ENCODE results near the gene SPTBN5.

SPTBN5 gene

DNA sequence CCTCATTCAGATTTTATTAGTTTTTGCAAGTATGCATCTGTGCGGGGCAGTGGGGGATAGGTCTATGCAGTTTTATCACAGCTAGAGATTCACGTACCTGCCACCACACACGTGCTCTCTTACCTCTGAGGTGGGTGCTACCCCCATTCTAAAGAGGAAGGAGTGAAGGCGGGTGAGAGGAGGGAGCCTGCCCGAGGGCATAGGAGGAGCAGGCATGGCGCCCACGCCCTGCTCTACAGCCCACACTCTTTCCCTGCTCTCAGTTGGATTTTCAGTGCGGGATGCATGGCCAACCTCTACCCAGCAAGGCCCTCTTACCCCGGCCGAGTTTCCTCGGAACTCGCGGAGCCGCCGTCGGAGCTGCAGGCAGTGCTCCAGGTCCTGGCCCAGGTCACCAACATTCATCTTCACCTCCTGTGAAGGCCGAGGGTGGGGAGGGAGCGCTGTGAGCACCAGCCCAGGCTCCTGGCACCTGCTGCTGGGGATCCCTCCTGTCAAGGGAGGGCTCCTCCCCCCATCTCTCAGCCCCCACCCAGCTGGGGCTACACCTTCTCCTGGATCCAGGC, 28.3 kb downstream of the SPTBN5 start:
- no peak for DNase-seq (ENCODE audit: low read depth)

DNA sequence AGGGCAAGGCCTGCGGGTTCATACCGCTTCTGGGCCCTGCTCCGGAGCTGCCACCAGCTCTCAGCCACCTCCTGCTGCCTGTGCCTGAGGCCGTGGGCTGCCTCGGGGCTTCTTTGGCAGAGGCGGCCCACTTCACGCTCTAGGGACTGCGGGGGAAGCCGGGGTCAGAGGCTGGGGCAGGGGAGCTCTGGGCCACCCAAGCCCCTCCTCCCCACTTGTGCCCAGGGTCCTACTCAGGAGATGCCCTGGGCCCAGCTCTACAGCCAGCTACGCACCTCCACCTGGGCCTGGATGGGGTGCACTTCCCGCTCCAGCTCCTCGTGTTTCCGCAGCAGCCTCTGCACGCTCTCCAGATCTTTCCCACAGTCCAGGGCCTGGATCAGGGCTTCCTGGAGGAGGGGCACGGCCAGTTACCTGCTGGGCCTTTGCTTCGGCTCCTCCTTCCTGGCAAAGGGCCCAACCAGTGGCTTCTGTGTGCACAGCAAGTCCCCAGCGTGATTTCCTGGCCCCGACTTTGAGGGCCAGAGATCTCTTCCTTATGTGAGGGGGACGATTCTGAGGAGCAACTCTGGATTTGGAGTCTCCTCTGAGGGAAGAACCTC, 31.2 kb downstream of the SPTBN5 start:
- no peak for DNase-seq (ENCODE audit: low read depth)

DNA sequence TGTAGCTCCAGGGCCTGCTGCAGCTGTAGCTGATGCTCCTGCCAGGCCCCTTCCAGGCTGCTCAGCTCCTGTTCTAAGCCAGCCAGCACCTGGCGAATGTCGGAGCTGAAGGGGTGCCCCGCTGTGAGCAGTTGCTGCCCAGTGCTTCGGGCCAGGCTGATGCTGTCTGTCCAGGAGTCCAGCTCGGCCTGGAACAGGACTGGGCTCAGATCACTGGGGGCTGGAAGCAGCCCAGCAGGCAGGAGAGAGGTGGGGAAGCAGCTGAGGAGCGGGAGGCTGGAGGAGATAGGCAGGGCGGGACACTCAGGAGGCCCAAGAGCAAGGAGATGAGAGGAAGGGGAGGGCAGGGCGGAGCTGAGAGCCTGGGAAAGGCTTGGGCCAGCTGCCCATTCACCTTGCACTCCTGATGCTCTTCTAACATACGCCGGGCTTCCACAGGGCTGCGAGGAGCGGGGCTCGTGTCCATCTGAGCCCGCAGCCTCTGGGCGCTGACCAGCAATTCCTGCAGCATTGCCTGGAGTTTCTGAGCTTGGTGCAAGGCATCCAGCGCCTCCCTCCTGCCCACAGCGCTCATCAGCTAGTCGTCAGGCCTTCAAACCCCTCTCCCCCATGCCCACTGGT, 32.0 kb downstream of the SPTBN5 start:
- DNase-seq (ENCODE audit: low read depth), result no peak

DNA sequence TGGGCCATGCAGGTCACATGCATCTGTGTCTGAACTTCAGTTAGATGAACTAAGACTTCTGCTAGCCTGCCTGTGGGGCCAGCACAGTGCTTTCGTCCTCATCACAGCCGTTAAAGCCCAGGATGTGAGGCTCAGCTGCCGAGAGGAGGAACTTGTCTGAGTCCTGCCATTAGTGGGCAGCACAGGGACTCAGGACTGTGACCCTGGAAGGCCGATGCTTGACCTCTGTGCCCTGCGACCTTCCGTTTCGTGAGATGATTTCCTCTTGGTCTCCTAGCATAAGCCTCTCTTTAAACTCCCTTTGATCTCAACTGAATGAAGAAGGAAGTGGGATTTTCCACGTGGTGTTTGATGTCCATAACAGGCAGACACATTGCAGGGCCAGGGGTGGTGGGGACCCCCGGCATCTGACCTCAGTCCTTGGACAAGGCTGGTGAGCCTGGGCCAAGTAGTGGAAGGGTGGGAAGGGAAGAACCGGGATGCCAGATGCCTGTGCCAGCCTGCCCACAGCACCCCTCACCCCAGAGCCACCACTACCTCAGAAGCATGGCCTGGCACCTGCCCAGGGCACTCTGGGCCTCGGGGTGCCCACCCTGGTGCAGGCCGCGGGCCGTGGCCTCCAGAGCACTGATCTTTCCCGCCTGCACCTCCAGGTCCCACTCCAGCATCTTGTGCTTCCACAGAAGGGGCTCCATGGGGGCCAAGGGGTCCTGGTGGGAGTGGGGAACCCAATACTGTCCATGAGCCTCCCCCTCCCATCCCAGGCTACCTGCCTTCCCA, 33.6 kb downstream of the SPTBN5 start:
- DNase-seq (ENCODE audit: low read depth), result no peak

DNA sequence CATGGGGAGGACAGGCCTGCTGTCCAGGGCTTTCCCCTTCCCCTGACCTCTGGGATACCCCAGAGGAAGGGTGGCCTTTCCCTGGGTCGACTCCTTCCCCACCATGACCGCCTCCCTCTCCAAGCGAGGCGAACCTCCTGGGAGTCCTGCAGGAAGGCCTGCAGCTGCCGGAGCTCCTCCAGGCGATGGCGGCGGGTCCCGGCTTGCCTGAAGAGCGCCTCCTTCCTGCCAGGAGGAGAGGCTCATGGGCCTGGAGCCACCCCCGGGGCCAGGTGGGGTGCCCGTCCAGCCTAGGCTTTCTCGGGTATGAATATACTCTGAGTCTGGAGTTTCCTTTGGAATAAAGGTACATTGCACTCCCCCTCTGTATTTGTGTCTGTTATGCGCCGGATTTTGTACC, 35.1 kb downstream of the SPTBN5 start:
- no peak for DNase-seq (ENCODE audit: low read depth)

DNA sequence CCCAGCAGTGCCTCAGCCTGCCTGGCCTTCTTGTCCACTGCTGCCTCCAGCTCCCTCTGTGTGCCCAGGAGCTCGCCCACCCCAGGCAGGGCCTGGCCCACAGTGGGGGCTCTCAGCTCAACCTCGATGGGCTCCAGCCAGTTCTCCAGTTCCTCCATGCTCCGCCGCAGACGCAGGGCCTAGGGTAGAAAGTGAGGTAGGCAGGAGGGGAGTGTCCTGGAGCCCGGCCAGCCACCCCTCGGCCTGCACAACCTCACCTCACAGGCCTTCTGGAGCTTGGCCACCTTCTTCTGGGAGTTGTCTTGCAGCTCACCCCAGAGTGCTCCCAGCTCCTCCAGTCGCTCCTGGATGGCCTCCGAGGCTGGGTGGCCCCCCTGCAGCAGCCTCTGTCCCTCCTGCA, 36.5 kb downstream of the SPTBN5 start:
- no peak for DNase-seq (ENCODE audit: low read depth)

DNA sequence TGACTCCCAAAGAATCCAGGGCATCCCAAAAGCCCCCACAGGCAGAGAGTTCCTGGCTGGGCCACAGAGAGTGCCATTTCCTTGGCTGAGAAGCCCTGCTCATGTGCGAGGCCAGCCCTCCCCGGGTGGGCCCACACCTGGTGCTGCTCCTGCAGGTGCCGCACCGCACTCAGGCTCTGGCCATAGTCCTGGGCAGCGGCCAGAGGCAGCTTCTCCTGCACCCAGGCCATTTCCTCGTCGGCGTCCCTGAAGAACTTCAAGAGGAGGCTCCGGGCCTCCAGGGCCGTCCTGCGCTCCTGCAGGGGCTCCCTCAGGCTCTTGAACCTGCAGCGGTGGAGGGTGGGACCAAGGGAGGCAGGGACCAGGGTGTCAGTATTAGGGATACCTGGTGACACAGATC, 37.1 kb downstream of the SPTBN5 start:
- DNase-seq (ENCODE audit: low read depth), result no peak

DNA sequence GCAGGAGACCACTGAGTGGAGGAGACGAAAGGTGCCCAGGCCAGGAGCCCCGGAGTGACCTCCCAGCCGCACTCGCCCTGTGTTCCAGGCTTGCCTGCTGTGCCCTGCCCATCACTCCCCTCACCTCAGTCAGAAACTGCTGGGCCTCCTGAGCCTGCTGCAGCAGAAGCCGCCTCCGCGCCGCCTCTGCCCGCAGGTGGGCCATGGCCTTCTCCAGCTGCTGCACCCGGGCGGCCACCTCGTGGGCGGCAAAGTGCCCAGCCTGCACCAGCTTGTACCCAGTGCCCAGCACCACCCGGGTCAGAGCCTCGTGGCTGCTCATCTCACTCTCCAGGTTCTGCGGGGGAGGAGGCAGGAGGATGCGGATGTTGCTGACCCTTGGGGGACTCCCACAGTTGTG, 37.6 kb downstream of the SPTBN5 start:
- no peak for DNase-seq (ENCODE audit: low read depth)

DNA sequence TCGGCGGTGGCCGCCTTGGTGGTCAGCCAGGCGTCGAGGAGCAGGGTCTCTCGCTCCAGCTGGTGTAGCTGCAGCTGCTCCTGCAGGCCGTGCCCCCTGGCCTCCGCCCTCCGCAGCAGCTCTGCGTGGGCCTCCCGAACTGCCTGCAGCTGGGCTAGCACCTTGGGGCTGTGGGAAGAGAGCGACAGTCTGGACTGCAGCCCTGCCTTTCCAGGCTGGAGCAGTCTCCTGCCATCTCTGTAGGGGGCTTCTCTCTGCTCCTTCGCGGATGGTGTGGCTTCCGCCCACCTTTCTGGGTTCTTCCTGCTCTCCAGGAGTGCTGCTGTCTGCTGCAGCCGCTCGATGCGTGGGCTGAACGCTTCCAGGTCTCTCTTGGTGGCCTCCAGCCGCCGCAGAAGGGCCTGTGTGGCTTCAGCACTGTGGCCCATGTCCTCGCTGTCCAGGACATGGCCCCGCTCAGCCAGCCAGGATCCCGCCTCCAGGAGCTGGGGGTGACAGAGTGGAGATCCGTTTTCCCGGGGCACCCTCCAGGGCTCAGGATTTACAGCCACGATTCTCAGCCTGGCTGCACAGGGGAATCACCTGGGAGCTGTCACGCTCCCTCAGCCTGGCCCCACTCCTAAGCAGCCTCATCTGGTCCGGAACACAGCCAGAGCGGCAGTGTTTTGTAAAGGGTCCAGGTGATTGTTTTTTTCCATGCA, 38.4 kb downstream of the SPTBN5 start:
- no peak for DNase-seq (ENCODE audit: low read depth)

DNA sequence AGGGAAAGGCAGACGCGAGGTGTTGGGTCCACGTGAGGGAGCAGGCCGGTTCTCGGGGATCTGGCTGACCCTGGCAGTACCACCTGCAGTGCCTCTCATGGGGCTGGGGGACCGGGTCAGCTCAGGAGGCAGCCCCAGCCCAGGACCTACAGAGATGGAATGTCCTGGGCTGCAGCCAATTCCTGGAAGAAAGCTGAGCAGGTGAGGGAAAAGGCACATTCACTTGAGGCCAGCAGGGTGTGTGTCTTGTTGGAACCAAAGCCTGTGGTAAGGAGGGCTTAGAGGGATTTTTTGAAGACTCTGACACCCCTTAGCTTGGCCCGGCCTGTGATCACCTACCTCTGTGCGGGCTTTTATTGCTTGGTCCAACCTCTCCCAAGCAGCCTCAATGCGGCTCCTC, 39.4 kb downstream of the SPTBN5 start:
- DNase-seq (ENCODE audit: low read depth), result no peak

DNA sequence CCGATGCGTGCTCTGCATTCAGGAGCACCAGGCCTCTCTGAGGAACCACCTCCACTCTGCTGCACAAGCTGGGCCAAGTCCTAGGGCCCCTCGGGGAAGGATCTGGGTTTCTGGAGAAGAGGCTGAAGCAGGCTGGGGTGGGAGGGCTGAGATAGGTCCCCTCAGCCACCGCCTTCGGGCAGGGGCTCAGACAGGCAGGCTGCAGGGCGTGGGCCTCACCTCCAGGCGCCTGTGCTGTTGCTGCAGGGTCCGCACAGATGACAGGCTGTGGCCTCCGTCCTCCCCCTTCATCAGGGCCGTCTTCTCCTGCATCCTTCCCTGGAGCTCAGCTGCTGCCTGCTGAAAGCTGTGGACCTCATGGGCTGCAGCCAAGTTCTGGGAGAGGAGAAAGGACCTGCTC, 40.0 kb downstream of the SPTBN5 start:
- no peak for DNase-seq (ENCODE audit: low read depth)

DNA sequence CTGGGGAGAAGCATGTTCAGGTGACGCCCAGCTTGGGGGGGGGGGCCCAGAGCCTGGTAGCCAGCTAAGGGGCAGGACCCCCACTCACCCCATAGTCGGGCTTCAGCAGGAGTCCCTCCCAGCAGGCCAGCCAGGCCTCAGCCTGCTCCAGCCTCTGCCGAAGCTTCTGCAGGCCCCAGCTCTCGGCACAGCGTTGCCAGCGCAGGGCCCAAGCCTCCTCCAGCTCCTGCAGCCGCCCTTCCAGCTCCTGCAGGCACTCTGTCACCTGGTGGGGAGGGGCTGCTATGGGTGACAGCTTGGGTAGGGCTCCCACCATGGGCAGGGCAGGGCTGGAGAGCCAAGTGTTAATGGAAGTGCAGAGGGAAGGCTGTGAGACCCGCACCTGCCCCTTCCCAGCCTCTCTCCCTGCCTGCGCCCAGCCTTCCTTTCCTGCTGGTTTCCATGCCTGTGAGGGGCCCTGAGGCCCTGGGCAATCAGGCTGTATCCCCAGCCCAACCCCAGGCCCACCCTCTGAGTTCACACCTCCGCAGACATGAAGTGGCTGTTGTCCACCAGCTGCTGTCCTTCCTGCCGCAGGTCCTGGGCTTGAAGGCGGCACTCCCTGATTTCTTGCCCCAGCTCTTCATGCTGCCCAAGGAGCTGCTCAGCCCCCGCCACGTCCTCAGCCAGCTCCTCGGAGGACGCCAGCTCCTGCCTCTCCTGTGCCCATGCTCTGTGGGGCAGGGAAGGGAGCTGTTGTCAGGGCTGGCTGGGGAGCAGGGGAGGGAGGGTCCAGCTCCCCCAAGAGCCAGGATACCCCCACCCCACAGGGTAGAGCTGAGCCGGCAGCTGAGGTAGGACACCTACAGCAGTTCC, 40.9 kb downstream of the SPTBN5 start:
- DNase-seq (ENCODE audit: low read depth), result no peak

DNA sequence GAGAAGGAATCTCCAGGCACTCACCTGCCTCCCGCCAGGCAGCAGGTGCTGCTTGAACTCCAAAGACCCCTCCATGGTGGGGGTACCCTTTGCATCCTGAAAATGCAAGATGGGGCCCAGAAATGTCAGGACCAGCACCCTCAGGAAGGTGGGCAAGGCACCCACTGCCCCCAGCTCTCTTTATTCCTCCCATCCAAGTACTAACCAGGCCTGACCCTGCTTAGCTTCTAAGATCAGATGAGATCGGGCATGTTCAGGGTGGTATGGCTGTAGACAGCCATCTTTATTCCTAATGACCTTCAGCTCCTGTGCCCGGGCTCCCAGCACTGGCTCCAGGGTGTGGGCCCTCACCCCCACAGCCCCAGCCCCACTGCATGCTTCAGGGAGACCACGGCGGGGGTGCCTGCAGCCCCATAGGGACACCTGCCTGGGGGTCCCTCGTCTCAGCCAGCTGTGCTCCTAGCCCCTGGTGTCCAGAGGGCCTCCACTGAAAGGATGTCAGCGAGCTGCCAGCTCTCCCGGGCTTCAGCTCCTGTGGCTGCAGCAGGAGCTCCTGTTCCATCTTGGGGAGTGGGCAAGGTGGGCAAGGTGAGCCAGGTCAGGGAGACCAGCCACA, 42.0 kb downstream of the SPTBN5 start:
- DNase-seq (ENCODE audit: low read depth), result no peak

DNA sequence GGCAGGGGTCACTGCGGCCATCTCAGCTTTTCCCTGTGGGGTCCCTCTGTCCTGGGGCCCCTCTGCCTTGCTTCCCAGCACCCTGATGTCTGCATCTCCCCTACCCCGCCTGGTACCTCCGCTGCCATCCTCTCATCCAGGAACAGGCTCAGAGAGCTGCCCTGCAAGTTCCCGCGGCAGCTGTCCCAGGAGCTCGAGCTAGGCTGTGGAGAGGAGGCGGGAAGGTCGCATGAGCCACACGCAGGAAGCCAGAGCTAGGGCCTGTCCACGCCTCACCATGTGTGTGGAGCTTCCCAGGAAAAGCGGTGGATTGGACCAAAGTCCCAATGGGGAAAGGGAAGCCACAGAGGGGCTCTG, 42.7 kb downstream of the SPTBN5 start:
- DNase-seq (ENCODE audit: low read depth), result no peak

DNA sequence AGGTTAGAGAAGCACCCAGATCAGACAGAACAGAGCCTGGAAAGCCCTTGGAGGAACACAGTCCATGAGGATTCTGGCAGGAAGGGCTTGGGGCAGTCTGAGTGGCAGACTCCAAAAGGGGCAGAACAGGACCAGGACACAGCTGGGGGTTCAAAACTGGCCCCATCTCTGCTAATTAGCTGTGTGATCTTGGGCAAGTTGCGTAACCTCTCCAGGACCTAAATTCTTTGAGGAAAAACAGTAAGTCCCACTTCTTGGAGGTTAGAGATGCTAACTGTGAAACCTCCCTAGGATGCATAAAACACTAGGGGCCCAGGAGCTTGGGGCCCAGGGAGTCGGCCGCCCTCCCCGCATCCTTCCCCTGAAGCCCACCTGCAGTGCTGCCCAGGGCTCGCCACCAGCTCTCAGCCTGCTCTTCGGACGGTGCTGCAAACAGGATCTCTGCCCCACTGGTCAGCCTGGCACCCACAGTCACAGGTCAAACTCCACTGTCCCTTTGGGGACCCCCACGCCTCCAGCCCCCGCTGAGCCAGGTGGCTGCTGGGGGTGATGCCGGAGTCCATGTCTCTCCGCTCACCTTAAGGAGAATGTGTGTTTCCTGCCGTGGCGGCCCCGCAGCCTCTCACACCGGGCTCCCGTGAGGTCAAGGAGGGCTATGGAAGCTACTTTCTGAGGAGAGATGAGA, 43.2 kb downstream of the SPTBN5 start:
- no peak for DNase-seq (ENCODE audit: low read depth)

DNA sequence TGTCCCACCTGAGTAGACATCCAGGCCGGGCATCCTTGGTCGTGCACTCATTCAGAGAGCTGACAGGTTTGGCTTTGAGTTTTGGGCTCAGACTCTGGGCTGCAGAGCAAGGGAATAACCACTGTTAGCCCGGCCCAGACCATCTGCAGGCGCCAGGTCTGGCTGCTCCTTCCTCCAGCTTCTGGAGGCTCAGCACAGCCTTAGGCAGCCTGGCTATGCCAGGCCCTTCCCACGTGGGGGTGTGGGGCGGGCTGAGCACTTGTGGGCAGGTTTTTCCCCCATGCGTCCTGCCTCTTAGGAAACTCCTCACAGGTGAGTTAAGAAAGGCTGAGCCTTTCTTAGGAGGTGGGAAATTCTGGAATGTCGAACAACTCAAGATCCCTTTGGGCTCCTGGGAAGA, 44.0 kb downstream of the SPTBN5 start:
- no peak for DNase-seq (ENCODE audit: low read depth)

DNA sequence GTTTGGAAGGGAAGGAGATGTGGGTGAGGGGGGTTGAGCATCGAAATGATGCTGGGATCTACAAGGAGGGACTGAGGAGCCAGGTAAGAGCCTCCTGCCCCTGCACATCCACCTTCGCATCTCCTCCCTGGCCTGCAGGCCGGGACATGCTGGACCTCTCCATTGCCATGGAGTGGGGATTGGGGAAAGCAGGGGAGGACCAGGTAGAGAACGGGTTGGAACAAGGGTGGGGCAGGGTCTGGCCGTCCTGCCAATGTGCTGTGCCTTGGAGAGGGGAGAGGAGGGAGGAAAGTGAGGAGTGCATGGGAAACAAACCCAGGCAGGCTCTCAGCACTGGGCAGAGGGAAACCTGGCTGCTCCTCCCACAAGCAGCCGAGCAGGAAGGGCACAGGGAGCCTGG, 44.6 kb downstream of the SPTBN5 start:
- no peak for DNase-seq (ENCODE audit: low read depth)

DNA sequence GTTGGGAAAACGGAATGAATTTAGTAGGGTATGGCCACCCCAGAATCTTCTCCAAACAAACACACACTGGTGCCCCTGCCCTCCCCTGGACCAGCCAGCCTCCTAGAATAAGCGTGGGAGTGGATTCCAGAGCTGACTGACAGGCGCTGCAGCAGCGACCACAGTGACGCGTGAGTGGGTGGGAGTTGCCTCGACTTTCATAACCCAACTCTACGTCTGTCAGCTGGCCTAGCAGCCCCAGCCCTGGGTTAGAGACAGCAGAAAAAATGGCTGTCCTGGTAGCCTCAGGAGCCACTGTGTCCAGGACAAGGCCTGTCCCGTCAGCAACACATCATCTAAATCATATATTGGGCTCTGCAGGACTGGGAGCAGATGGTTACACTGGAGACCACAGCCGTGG, 45.2 kb downstream of the SPTBN5 start:
- DNase-seq (ENCODE audit: low read depth), result no peak

DNA sequence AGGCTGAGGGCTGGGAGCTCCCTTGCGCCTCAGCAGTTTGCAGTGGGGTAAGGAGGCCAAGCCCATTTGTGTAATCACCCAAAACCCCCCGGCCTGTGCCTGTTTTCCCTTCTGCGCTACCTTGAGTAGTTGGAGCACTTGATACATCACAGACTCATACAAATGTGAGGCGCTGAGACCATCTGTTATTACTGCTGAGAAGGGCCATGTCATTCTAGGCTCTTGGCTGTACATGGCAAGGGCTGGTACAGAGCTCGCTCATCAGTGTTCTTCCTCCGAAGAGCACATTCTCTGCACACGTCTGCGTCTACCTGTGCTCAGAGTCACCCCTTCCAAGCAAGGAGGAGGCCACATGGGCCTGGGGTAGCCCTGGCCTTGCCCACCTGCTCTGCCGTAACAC, 45.9 kb downstream of the SPTBN5 start:
- no peak for DNase-seq (ENCODE audit: low read depth)

DNA sequence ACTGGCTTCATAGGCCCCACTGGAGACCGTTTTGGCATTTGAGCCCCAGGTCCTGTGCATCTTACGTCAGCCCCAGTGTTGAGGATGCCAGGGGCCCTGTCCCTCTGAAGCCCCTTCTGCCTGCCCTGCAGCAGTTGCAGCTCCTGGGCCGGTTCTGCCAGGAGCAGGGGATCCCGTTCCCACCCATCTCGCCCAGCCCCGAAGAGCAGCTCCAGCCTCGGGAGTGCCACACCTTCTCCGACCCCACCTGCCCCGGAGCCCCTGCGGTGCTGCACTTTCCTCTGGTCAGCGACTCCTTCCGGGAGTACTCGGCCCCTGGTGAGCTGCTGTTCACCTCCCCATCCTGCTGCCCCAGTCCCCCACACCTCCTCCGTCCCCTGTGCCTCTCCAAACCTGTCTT, 46.6 kb downstream of the SPTBN5 start:
- DNase-seq (ENCODE audit: low read depth), result no peak

DNA sequence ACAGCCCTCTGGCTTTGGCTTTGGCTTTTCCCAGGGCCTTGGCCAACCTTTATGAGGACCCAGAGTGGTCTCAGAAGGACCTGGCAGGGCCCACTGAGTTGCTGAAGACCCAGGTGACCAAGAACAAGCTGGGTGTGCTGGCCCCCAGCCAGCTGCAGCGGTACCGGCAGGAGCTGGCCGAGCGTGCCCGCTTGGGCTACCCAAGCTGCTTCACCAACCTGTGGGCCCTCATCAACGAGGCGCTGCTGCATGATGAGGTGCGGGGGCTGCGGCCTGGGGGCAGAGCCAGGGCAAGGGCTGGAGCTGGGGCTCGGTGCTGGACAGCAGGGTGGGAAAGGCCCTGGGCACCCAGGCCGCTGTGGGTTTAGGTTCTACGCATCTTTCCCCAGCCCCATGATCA, 49.0 kb downstream of the SPTBN5 start:
- DNase-seq (ENCODE audit: low read depth), result no peak
